ENCODE results near the gene BRD8. TPM values are rescaled to one million over a fixed set of nuclear protein-coding genes. Genes with fewer than 3 reads are reported as not detected.

BRD8 gene
- total and polyA plus RNA-seq, 2 donors (not counting 1 experiment from before 2014, with no cell fraction given): 22.9 to 98.9 TPM

- peaks cover 7% of the 10 kb centered on the region for H3K4me1 Mint-ChIP-seq
Observed at GRCh38 chr5:138096997-138097828, 81.2 kb downstream of the BRD8 start.

More at GRCh38 chr5:138096997-138097828, 81.2 kb downstream of the BRD8 start:
- H3K4me3 ChIP-seq (ENCODE audit: control extremely low read depth in 1 of 5, extremely low read depth in 1 of 5, insufficient read depth in 1 of 5, low read depth in 2 of 5, low read length in 4 of 5): no peak overlapping the region
- no peak overlapping the region for H3K27ac ChIP-seq (ENCODE audit: low read length in 2 of 2)
- H3K9ac ChIP-seq (ENCODE audit: low read length): no peak overlapping the region
- no peaks in the 10 kb centered on the region for H3K36me3 ChIP-seq (replicated peaks in 1 of 2; ENCODE audit: control extremely low read depth in 1 of 2, control insufficient read depth in 1 of 2, extremely low read depth in 1 of 2, insufficient read depth in 2 of 2, low read length in 1 of 2)
- ChIA-PET CTCF (no interaction called here), POLR2A (no interaction called here)
- intact Hi-C loops (cut with micrococcal nuclease): no loop called here
- H3K27me3 Mint-ChIP-seq: peaks cover 10% of the 10 kb centered on the region
- peaks cover under 1 to 3% of the 10 kb centered on the region in 2 donors for H3K4me1 ChIP-seq (ENCODE audit: control insufficient read depth in 2 of 2, insufficient read depth in 2 of 2, low read length in 2 of 2)
- TF ChIP-seq EZH2 (IDR thresholded peaks at IDR 0.05; ENCODE audit: borderline replicate concordance, insufficient read depth, low read depth, low read length, poor library complexity, severe bottlenecking) (no peak), CTCF (IDR thresholded peaks at IDR 0.05) (no peak)
- 100% methylated on average over 8 of the region's 11 CpGs for WGBS (ENCODE audit: insufficient coverage)
- no peaks in the 10 kb centered on the region for H3K9me3 Mint-ChIP-seq (ENCODE audit: insufficient read depth)
- no peak overlapping the region for H2AFZ ChIP-seq (ENCODE audit: insufficient read depth, low read depth, low read length, poor library complexity, severe bottlenecking)
- H3K9me3 ChIP-seq (ENCODE audit: control extremely low read depth in 1 of 3, control insufficient read depth in 2 of 3, insufficient read depth in 1 of 3, low read length in 2 of 3): no peaks in the 10 kb centered on the region
- H3K4me3 Mint-ChIP-seq: no peak overlapping the region
- no peak overlapping the region for H3K27ac Mint-ChIP-seq
- DNase-seq: no peak
- H4K20me1 ChIP-seq (ENCODE audit: control insufficient read depth, insufficient read depth, low read length, poor library complexity, severe bottlenecking): no peaks in the 10 kb centered on the region
- H3K27me3 ChIP-seq (replicated peaks in 1 of 4; ENCODE audit: control extremely low read depth in 1 of 4, control insufficient read depth in 3 of 4, insufficient read depth in 4 of 4, low read length in 3 of 4): no peaks in the 10 kb centered on the region
- no peaks in the 10 kb centered on the region for H3K79me2 ChIP-seq (ENCODE audit: control insufficient read depth, insufficient read depth, low read length)
- ATAC-seq (ENCODE audit: low read depth): no peak
- no peak overlapping the region for H3K4me2 ChIP-seq (replicated peaks; ENCODE audit: low read depth, low read length, poor library complexity, severe bottlenecking)

Data from B cell (primary cell).